ENCODE results near the gene KCNJ1. TPM values are rescaled to one million over a fixed set of nuclear protein-coding genes. Genes with fewer than 3 reads are reported as not detected.

KCNJ1 gene
- total and polyA plus RNA-seq, 2 experiments from 2014 or later = not detected

- H3K4me3 ChIP-seq = no peak overlapping the region
- no peaks in the 10 kb centered on the region for H3K36me3 ChIP-seq
- no peaks in the 10 kb centered on the region for H3K4me1 ChIP-seq (ENCODE audit: low read depth)
- peaks cover 26% of the 10 kb centered on the region for H3K27me3 ChIP-seq
- no peak for DNase-seq (ENCODE audit: low read depth in 1 of 2, low spot score in 1 of 2)
- TF ChIP-seq CTCF (IDR thresholded peaks at IDR 0.05; ENCODE audit: low read depth, low read length) = no peak
- no peak overlapping the region for H3K27ac ChIP-seq
- H3K9me3 ChIP-seq (ENCODE audit: low read depth) = no peaks in the 10 kb centered on the region
Observed at GRCh38 chr11:128819198-128819597, 47.9 kb downstream of the KCNJ1 start.

- Histone ChIP-seq H3K36me3 (no peaks in the 10 kb centered on the region), H3K27me3 (peaks cover 14% of the 10 kb centered on the region), H3K4me1 (ENCODE audit: low read depth) (no peaks in the 10 kb centered on the region), H3K27ac (no peak overlapping the region), H3K4me3 (no peak overlapping the region), H3K9me3 (ENCODE audit: low read depth) (no peaks in the 10 kb centered on the region)
- TF ChIP-seq CTCF (IDR thresholded peaks at IDR 0.05; ENCODE audit: low read depth, low read length) = no peak
- peak; percentile 82 to 93 for DNase-seq (ENCODE audit: low read depth in 1 of 2, low spot score in 1 of 2)
Observed at GRCh38 chr11:128814856-128815705, 52.0 kb downstream of the KCNJ1 start.

- Histone ChIP-seq H3K4me3 (no peak overlapping the region), H3K9me3 (ENCODE audit: low read depth) (no peaks in the 10 kb centered on the region), H3K27ac (no peak overlapping the region), H3K36me3 (no peaks in the 10 kb centered on the region), H3K27me3 (peaks cover under 1% of the 10 kb centered on the region), H3K4me1 (ENCODE audit: low read depth) (no peaks in the 10 kb centered on the region)
- no peak for TF ChIP-seq CTCF (IDR thresholded peaks at IDR 0.05; ENCODE audit: low read depth, low read length)
- no peak for DNase-seq (ENCODE audit: low read depth in 1 of 2, low spot score in 1 of 2)
Observed at GRCh38 chr11:128813729-128814128, 53.4 kb downstream of the KCNJ1 start.

GRCh38 chr11:128810784-128811514, 56.1 kb downstream of the KCNJ1 start:
- Histone ChIP-seq H3K27ac (no peak overlapping the region), H3K4me1 (ENCODE audit: low read depth) (no peaks in the 10 kb centered on the region), H3K9me3 (ENCODE audit: low read depth) (no peaks in the 10 kb centered on the region), H3K36me3 (no peaks in the 10 kb centered on the region), H3K4me3 (no peak overlapping the region), H3K27me3 (peaks cover 22% of the 10 kb centered on the region)
- DNase-seq (ENCODE audit: low read depth in 1 of 2, low spot score in 1 of 2) = no peak
- TF ChIP-seq CTCF (IDR thresholded peaks at IDR 0.05; ENCODE audit: low read depth, low read length) = no peak

- H3K4me3 ChIP-seq = no peak overlapping the region
- H3K36me3 ChIP-seq = no peaks in the 10 kb centered on the region
- peaks cover 33% of the 10 kb centered on the region for H3K27me3 ChIP-seq
- H3K4me1 ChIP-seq (ENCODE audit: low read depth) = no peaks in the 10 kb centered on the region
- DNase-seq (ENCODE audit: low read depth in 1 of 2, low spot score in 1 of 2) = no peak
- no peak for TF ChIP-seq CTCF (IDR thresholded peaks at IDR 0.05; ENCODE audit: low read depth, low read length)
- H3K27ac ChIP-seq = no peak overlapping the region
- no peaks in the 10 kb centered on the region for H3K9me3 ChIP-seq (ENCODE audit: low read depth)
Observed at GRCh38 chr11:128809128-128809527, 58.0 kb downstream of the KCNJ1 start.

Data from cardiac muscle cell (in vitro differentiated cells and primary cell).